ENCODE results near the gene PGAP1.
A peak's percentile ranks its signal among the peaks of the same experiment; 100 is the strongest.

Gene PGAP1

GRCh38 chr2:196949116-196949515 lies 22.6 kb upstream of the PGAP1 start:
- H3K4me1 ChIP-seq (ENCODE audit: insufficient read depth, low read length, poor library complexity, severe bottlenecking) = no peaks in the 10 kb centered on the region
- H3F3A ChIP-seq (ENCODE audit: low read depth) = 0 out of 2 replicates have a peak, but pooled peaks cover 3% of the 10 kb centered on the region
- H3K4me2 ChIP-seq (ENCODE audit: low read depth, low read length, poor library complexity, severe bottlenecking) = no peak overlapping the region
- H3K36me3 ChIP-seq (ENCODE audit: insufficient read depth, low read length) = no peaks in the 10 kb centered on the region
- H3K9me2 ChIP-seq (replicated peaks; ENCODE audit: low read depth, low read length) = no peaks in the 10 kb centered on the region
- H4K20me1 ChIP-seq (ENCODE audit: insufficient read depth, low read length, poor library complexity, severe bottlenecking) = no peaks in the 10 kb centered on the region
- no peaks in the 10 kb centered on the region for H3K27me3 ChIP-seq (ENCODE audit: insufficient read depth, low read length, poor library complexity, severe bottlenecking)
- H3K9me3 ChIP-seq (ENCODE audit: insufficient read depth, low read depth, low read length) = no peaks in the 10 kb centered on the region
- TF ChIP-seq CTCF (conservative IDR thresholded peaks at IDR 0.05; ENCODE audit: low read length) = no peak
- TF ChIP-seq EZH2phosphoT487 (IDR thresholded peaks at IDR 0.05; ENCODE audit: borderline replicate concordance) = no peak
- no peak overlapping the region for H2AFZ ChIP-seq (ENCODE audit: low read length)
- H3K4me3 ChIP-seq (ENCODE audit: low read length, poor library complexity, severe bottlenecking) = no peak overlapping the region
- H3K9ac ChIP-seq (ENCODE audit: low read depth, low read length, poor library complexity, severe bottlenecking) = no peak overlapping the region
- H3K79me2 ChIP-seq (ENCODE audit: insufficient read depth, low read length) = no peaks in the 10 kb centered on the region

GRCh38 chr2:196944570-196944969 lies 18.1 kb upstream of the PGAP1 start:
- Histone ChIP-seq H4K20me1 (ENCODE audit: insufficient read depth, low read length, poor library complexity, severe bottlenecking) (no peaks in the 10 kb centered on the region), H3K9me2 (replicated peaks; ENCODE audit: low read depth, low read length) (no peaks in the 10 kb centered on the region), H3K4me1 (ENCODE audit: insufficient read depth, low read length, poor library complexity, severe bottlenecking) (no peaks in the 10 kb centered on the region), H3F3A (ENCODE audit: low read depth) (0 out of 2 replicates have a peak, but pooled peaks cover 3% of the 10 kb centered on the region), H2AFZ (ENCODE audit: low read length) (peak overlapping the region; percentile 56), H3K79me2 (ENCODE audit: insufficient read depth, low read length) (no peaks in the 10 kb centered on the region), H3K4me3 (ENCODE audit: low read length, poor library complexity, severe bottlenecking) (no peak overlapping the region), H3K9ac (ENCODE audit: low read depth, low read length, poor library complexity, severe bottlenecking) (no peak overlapping the region), H3K4me2 (ENCODE audit: low read depth, low read length, poor library complexity, severe bottlenecking) (no peak overlapping the region), H3K27me3 (ENCODE audit: insufficient read depth, low read length, poor library complexity, severe bottlenecking) (no peaks in the 10 kb centered on the region), H3K36me3 (ENCODE audit: insufficient read depth, low read length) (no peaks in the 10 kb centered on the region), H3K9me3 (ENCODE audit: insufficient read depth, low read depth, low read length) (no peaks in the 10 kb centered on the region)
- TF ChIP-seq EZH2phosphoT487 (IDR thresholded peaks at IDR 0.05; ENCODE audit: borderline replicate concordance) = no peak
- TF ChIP-seq CTCF (conservative IDR thresholded peaks at IDR 0.05; ENCODE audit: low read length) = no peak

- Histone ChIP-seq H3K4me2 (ENCODE audit: low read depth, low read length, poor library complexity, severe bottlenecking) (no peak overlapping the region), H3K9me2 (replicated peaks; ENCODE audit: low read depth, low read length) (no peaks in the 10 kb centered on the region), H3K36me3 (ENCODE audit: insufficient read depth, low read length) (no peaks in the 10 kb centered on the region), H3F3A (ENCODE audit: low read depth) (no peaks in the 10 kb centered on the region), H3K79me2 (ENCODE audit: insufficient read depth, low read length) (no peaks in the 10 kb centered on the region), H3K9ac (ENCODE audit: low read depth, low read length, poor library complexity, severe bottlenecking) (no peak overlapping the region), H4K20me1 (ENCODE audit: insufficient read depth, low read length, poor library complexity, severe bottlenecking) (no peaks in the 10 kb centered on the region), H3K27me3 (ENCODE audit: insufficient read depth, low read length, poor library complexity, severe bottlenecking) (no peaks in the 10 kb centered on the region), H3K4me3 (ENCODE audit: low read length, poor library complexity, severe bottlenecking) (no peak overlapping the region), H2AFZ (ENCODE audit: low read length) (peak overlapping the region; percentile 5; the same call in 1 of the 2 replicates), H3K4me1 (ENCODE audit: insufficient read depth, low read length, poor library complexity, severe bottlenecking) (no peaks in the 10 kb centered on the region), H3K9me3 (ENCODE audit: insufficient read depth, low read depth, low read length) (no peaks in the 10 kb centered on the region)
- TF ChIP-seq CTCF (conservative IDR thresholded peaks at IDR 0.05; ENCODE audit: low read length) (no peak), EZH2phosphoT487 (IDR thresholded peaks at IDR 0.05; ENCODE audit: borderline replicate concordance) (no peak)
Observed at GRCh38 chr2:196941398-196942078, 15.0 kb upstream of the PGAP1 start.

Measured in Loucy (cell line).